A172 (cell line): ENCODE results near the gene BTD. TPM values are rescaled to one million over a fixed set of nuclear protein-coding genes. Genes with fewer than 3 reads are reported as not detected.
A peak's percentile ranks its signal among the peaks of the same experiment; 100 is the strongest.

Experiments
- DNase-seq: peaks from one replicate; pipeline ENCODE4 v3.0.0-alpha.2; 2015; ENCODE audit warnings: low spot score
- total RNA-seq: library from RNA; depleted of rRNA; stranded (reverse); fragments of >200 nt; shearing (Covaris generic); gene quantifications from 2 replicates; pipeline ENCODE4 v1.2.3, GENCODE V29; 2014

The BTD gene
- total RNA-seq, 1 experiment from 2014 or later = 14.6 TPM

- peak; percentile 99 for DNase-seq
Measured at GRCh38 chr3:15636028-15636709, 34.6 kb downstream of the BTD start.

GRCh38 chr3:15637131-15637951 lies 35.8 kb downstream of the BTD start:
- DNase-seq = no peak

GRCh38 chr3:15638193-15638890 lies 36.8 kb downstream of the BTD start:
- no peak for DNase-seq

- DNase-seq = no peak
Measured at GRCh38 chr3:15638891-15639262, 37.3 kb downstream of the BTD start.

GRCh38 chr3:15645246-15645645 lies 43.7 kb downstream of the BTD start:
- peak; percentile 72 for DNase-seq

- DNase-seq = peak; percentile 100
Measured at GRCh38 chr3:15645740-15646501, 44.4 kb downstream of the BTD start.

- DNase-seq = peak; percentile 99
Measured at GRCh38 chr3:15646851-15647511, 45.4 kb downstream of the BTD start.

GRCh38 chr3:15647611-15648167 lies 46.1 kb downstream of the BTD start:
- peak; percentile 97 for DNase-seq

- no peak for DNase-seq
Measured at GRCh38 chr3:15649341-15649740, 47.8 kb downstream of the BTD start.

- no peak for DNase-seq
Measured at GRCh38 chr3:15649858-15650257, 48.3 kb downstream of the BTD start.

- DNase-seq = no peak
Measured at GRCh38 chr3:15651396-15651795, 49.9 kb downstream of the BTD start.

GRCh38 chr3:15653321-15653720 lies 51.8 kb downstream of the BTD start:
- DNase-seq = no peak

- no peak for DNase-seq
Measured at GRCh38 chr3:15654127-15654526, 52.6 kb downstream of the BTD start.

- DNase-seq = no peak
Measured at GRCh38 chr3:15654891-15655290, 53.3 kb downstream of the BTD start.

GRCh38 chr3:15656342-15656741 lies 54.8 kb downstream of the BTD start:
- DNase-seq = no peak

GRCh38 chr3:15657016-15657415 lies 55.5 kb downstream of the BTD start:
- no peak for DNase-seq

- no peak for DNase-seq
Measured at GRCh38 chr3:15659254-15659975, 57.9 kb downstream of the BTD start.

- DNase-seq = no peak
Measured at GRCh38 chr3:15660055-15660935, 58.8 kb downstream of the BTD start.

- DNase-seq = no peak
Measured at GRCh38 chr3:15664144-15664543, 62.6 kb downstream of the BTD start.
